ENCODE results near the gene STXBP1.

The STXBP1 gene

DNA sequence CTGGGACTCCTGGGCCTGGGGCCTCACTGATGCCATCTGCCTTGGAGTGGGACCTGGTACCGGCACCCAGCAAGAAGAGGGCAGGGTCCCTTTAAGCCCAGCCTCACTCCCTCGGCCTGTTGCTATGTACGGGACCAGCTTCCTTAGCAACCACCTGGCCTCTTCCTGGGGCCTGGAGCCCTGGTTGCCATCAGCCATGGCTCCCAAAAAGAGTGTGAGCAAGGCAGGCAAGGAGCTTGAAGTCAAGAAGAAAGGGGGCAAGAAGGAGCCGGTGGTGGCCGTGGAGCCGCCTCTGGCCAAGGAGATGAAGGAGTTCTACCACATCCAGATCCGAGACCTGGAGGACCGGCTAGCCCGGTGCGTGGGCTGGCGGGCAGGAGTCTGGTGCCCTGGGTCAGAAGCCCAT is 94.8 kb downstream of the STXBP1 start, which contains the start of gene CFAP157:
CFAP157 (plus strand) TSS at position 153 of the 406 bp plus-strand sequence; CDS start at position 197, 44 bp downstream.
- intact Hi-C loops (cut with DNase I; ENCODE audit: low total_unique reads) = no loop called here
- no peak for DNase-seq
- peaks cover 0 to 31% of the 10 kb centered on the region in 2 donors for H3K27me3 ChIP-seq
- no peak within 1 kb of the TSS for H3K27ac ChIP-seq
- H3K36me3 ChIP-seq = peaks cover 0 to 4% (median 0%) of the 10 kb centered on the region in 3 donors
- H3K4me1 ChIP-seq = no peaks in the 10 kb centered on the region
- no peaks in the 10 kb centered on the region for H3K9me3 ChIP-seq
- no peak within 1 kb of the TSS for H3K4me3 ChIP-seq
- TF ChIP-seq, protein P1, sequence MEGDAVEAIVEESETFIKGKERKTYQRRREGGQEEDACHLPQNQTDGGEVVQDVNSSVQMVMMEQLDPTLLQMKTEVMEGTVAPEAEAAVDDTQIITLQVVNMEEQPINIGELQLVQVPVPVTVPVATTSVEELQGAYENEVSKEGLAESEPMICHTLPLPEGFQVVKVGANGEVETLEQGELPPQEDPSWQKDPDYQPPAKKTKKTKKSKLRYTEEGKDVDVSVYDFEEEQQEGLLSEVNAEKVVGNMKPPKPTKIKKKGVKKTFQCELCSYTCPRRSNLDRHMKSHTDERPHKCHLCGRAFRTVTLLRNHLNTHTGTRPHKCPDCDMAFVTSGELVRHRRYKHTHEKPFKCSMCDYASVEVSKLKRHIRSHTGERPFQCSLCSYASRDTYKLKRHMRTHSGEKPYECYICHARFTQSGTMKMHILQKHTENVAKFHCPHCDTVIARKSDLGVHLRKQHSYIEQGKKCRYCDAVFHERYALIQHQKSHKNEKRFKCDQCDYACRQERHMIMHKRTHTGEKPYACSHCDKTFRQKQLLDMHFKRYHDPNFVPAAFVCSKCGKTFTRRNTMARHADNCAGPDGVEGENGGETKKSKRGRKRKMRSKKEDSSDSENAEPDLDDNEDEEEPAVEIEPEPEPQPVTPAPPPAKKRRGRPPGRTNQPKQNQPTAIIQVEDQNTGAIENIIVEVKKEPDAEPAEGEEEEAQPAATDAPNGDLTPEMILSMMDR (IDR thresholded peaks at IDR 0.05) = no peak

DNA sequence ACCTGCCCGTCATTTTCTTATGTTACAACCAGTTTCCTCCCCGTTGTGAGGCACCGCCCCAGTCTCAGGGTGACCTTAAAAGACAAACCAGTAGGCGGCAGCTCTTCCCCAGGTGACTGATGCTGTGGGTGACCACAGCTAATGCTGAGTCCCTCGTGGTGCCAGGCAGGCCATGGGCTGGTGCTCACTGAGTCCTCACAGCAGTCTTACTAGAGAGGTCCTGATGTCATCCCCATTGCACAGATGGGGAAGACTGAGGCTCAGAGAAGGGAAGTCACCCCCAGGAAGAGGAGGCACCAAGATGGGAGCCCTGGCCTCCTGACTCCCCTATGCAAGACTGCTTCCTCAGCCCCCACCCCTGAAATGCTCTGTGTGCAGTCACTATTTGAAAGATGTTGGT is 95.7 kb downstream of the STXBP1 start:
- TF ChIP-seq, protein P1 (IDR thresholded peaks at IDR 0.05) = no peak
- H3K9me3 ChIP-seq = no peaks in the 10 kb centered on the region
- H3K4me1 ChIP-seq = no peaks in the 10 kb centered on the region
- intact Hi-C loops (cut with DNase I; ENCODE audit: low total_unique reads) = no loop called here
- DNase-seq = no peak
- H3K27me3 ChIP-seq = peaks cover 0 to 31% of the 10 kb centered on the region in 2 donors
- peaks cover 0 to 10% (median 0%) of the 10 kb centered on the region in 3 donors for H3K36me3 ChIP-seq
- H3K4me3 ChIP-seq = no peak overlapping the region
- no peak overlapping the region for H3K27ac ChIP-seq

DNA sequence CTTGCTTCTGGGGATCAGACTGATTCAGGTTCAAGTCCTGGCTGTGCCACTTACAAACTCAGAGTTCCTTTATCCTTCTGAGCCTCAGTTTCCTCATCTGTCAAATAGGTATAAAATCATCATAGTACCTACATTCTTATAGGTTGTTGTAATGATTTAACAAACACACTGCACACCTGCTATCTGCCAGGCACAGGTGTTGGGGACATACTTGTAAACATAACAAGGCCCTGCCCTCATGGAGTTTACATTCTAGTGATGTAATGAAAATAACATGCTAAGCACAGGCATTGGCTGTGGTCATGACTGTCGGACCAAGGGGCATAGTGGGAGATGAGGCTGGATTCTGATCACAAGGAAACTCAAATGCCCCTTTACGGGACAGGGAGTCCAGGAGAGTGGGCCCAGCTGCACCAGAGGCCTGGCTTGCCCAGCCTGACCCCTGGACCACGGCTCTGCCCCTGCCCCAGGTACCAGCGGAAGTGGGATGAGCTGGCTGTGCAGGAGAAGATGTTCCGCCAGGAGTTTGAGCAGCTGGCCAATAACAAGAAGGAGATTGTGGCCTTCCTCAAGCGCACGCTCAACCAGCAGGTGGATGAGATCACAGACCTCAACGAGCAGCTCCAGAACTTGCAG is 97.0 kb downstream of the STXBP1 start:
- H3K4me3 ChIP-seq = no peak overlapping the region
- H3K36me3 ChIP-seq = peaks cover 0 to 10% (median 0%) of the 10 kb centered on the region in 3 donors
- H3K27ac ChIP-seq = no peak overlapping the region
- H3K4me1 ChIP-seq = peaks cover 0 to 3% (median 2%) of the 10 kb centered on the region in 4 donors
- intact Hi-C loops (cut with DNase I; ENCODE audit: low total_unique reads) = no loop called here
- peaks cover 0 to 31% of the 10 kb centered on the region in 2 donors for H3K27me3 ChIP-seq
- no peaks in the 10 kb centered on the region for H3K9me3 ChIP-seq
- TF ChIP-seq, protein P1 (IDR thresholded peaks at IDR 0.05) = no peak
- DNase-seq = no peak

DNA sequence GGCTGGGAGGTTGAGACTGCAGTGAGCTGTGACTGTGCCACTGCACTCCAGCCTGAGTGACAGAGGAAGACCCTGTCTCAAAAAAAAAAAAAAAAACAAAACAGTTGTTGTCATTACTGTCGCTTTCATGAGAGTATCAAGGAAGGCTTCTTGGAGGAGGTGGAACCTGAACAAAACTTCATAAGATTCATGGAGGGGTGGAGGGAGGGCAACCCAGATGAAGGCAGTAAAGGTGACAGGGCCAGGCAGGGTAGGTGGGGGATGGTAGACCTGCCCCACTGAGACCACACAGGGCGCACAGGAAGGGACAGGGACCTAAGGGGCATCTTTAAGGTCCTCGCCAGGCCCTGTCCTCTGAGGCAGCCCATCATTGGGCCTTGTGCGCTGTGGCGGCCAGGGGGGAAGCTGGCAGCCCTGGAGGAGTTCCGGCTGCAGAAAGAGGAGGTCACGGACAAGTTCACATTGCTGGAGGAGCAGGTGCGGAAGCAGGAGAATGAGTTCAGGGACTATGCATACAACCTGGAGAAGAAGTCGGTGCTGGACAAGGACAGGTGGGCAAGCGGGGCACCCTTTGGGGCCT is 98.2 kb downstream of the STXBP1 start:
- intact Hi-C loops (cut with DNase I; ENCODE audit: low total_unique reads) = loop anchor here (5.0 kb wide), 1 partner anchor 93 kb away; no protein-coding TSS in a partner anchor
- TF ChIP-seq, protein P1 (IDR thresholded peaks at IDR 0.05) = no peak
- peaks cover 0 to 10% (median 0%) of the 10 kb centered on the region in 3 donors for H3K36me3 ChIP-seq

DNA sequence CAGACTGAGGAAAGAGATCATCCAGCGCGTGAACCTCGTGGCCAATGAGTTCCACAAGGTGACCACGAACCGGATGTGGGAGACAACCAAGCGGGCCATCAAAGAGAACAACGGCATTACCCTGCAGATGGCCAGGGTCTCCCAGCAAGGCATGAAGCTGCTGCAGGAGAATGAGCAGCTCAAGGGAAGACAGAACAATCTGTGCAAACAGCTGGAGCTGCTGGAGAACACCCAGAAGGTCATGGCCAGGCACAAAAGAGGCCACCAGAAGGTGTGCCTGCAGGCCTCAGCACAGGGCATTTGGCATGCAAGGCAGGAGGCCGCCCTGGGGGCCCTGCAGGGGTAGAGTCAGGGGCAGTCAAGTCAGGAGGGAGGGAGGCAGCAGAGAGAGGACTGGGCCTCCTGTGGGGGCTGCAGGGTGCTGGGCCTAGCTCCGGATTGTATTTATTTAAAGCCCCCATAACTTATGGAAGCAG is 99.2 kb downstream of the STXBP1 start:
- Histone ChIP-seq H3K9me3 (no peaks in the 10 kb centered on the region), H3K27ac (no peak overlapping the region), H3K36me3 (peaks cover 0 to 10% (median 0%) of the 10 kb centered on the region in 3 donors), H3K27me3 (peaks cover 0 to 16% of the 10 kb centered on the region in 2 donors), H3K4me3 (no peak overlapping the region), H3K4me1 (peaks cover 0 to 18% (median 16%) of the 10 kb centered on the region in 4 donors)
- TF ChIP-seq, protein P1 (IDR thresholded peaks at IDR 0.05) = no peak
- intact Hi-C loops (cut with DNase I; ENCODE audit: low total_unique reads) = loop anchor here (5.0 kb wide), 1 partner anchor 94 kb away; no protein-coding TSS in a partner anchor
- DNase-seq = no peak

More for the DNA sequence above, 98.2 kb downstream of the STXBP1 start:
- H3K4me1 ChIP-seq = peaks cover 0 to 13% (median 12%) of the 10 kb centered on the region in 4 donors
- no peak overlapping the region for H3K27ac ChIP-seq
- H3K9me3 ChIP-seq = no peaks in the 10 kb centered on the region
- H3K27me3 ChIP-seq = peaks cover 0 to 24% of the 10 kb centered on the region in 2 donors
- no peak overlapping the region for H3K4me3 ChIP-seq
- no peak for DNase-seq
